ENCODE data around the gene SPO11. TPM values are rescaled to one million over a fixed set of nuclear protein-coding genes. Genes with fewer than 3 reads are reported as not detected.

The SPO11 gene
- total RNA-seq, 2 donors from 2014 or later, result 2.6 TPM; not detected in 1

GRCh38 chr20:57374343-57374930, 44.8 kb downstream of the SPO11 start:
- TF ChIP-seq POLR2AphosphoS5 (IDR thresholded peaks at IDR 0.05) (no peak), POLR2A (IDR thresholded peaks at IDR 0.05) (no peak), CTCF (IDR thresholded peaks at IDR 0.05) (no peak)
- Histone ChIP-seq H3K9me3 (no peaks in the 10 kb centered on the region), H3K36me3 (peaks cover 11 to 14% of the 10 kb centered on the region in 2 donors), H3K4me1 (replicated peaks) (no peaks in the 10 kb centered on the region), H3K4me3 (no peak overlapping the region), H3K27me3 (replicated peaks; ENCODE audit: insufficient read depth) (no peaks in the 10 kb centered on the region), H3K27ac (no peak overlapping the region)
- intact Hi-C loops (cut with DNase I), result no loop called here
- DNase-seq (ENCODE audit: low spot score), result no peak
- 77% methylated on average over 12 of the region's 12 CpGs for WGBS

GRCh38 chr20:57374931-57375651, 45.5 kb downstream of the SPO11 start:
- Histone ChIP-seq H3K9me3 (no peaks in the 10 kb centered on the region), H3K4me1 (replicated peaks) (no peaks in the 10 kb centered on the region), H3K27ac (no peak overlapping the region), H3K4me3 (no peak overlapping the region), H3K27me3 (replicated peaks; ENCODE audit: insufficient read depth) (no peaks in the 10 kb centered on the region), H3K36me3 (peaks cover 5 to 12% of the 10 kb centered on the region in 2 donors)
- intact Hi-C loops (cut with DNase I), result no loop called here
- 88% methylated on average over 14 of the region's 14 CpGs for WGBS
- DNase-seq (ENCODE audit: low spot score), result no peak
- TF ChIP-seq CTCF (IDR thresholded peaks at IDR 0.05), result no peak
- no peak for TF ChIP-seq POLR2AphosphoS5 (IDR thresholded peaks at IDR 0.05)
- TF ChIP-seq POLR2A (IDR thresholded peaks at IDR 0.05), result no peak

- 90% methylated on average over 10 of the region's 10 CpGs for WGBS
- no peak for TF ChIP-seq CTCF (IDR thresholded peaks at IDR 0.05)
- no peak for TF ChIP-seq POLR2AphosphoS5 (IDR thresholded peaks at IDR 0.05)
- no peak for TF ChIP-seq POLR2A (IDR thresholded peaks at IDR 0.05)
- intact Hi-C loops (cut with DNase I), result no loop called here
- Histone ChIP-seq H3K27me3 (replicated peaks; ENCODE audit: insufficient read depth) (no peaks in the 10 kb centered on the region), H3K27ac (no peak overlapping the region), H3K36me3 (peaks cover 0 to 7% of the 10 kb centered on the region in 2 donors), H3K4me1 (replicated peaks) (no peaks in the 10 kb centered on the region), H3K9me3 (no peaks in the 10 kb centered on the region), H3K4me3 (no peak overlapping the region)
- DNase-seq (ENCODE audit: low spot score), result no peak
These were observed 46.1 kb downstream of the SPO11 start for GRCh38 chr20:57375652-57376230.

GRCh38 chr20:57377350-57377749, 47.7 kb downstream of the SPO11 start:
- WGBS, result 78% methylated on average over 13 of the region's 13 CpGs
- no peak overlapping the region for H3K27ac ChIP-seq
- H3K36me3 ChIP-seq, result peaks cover 0 to 7% of the 10 kb centered on the region in 2 donors
- no peak for TF ChIP-seq CTCF (IDR thresholded peaks at IDR 0.05)
- no peak for TF ChIP-seq POLR2AphosphoS5 (IDR thresholded peaks at IDR 0.05)
- TF ChIP-seq POLR2A (IDR thresholded peaks at IDR 0.05), result no peak
- H3K27me3 ChIP-seq (replicated peaks; ENCODE audit: insufficient read depth), result no peaks in the 10 kb centered on the region
- intact Hi-C loops (cut with DNase I), result no loop called here
- H3K4me3 ChIP-seq, result no peak overlapping the region
- no peak for DNase-seq (ENCODE audit: low spot score)
- H3K9me3 ChIP-seq, result no peaks in the 10 kb centered on the region
- no peaks in the 10 kb centered on the region for H3K4me1 ChIP-seq (replicated peaks)

Data from prostate gland (tissue), 2 donors.